GM13977 (cell line): ENCODE measurements around the gene KDM1A.

Experiments used
- DNase-seq: peaks from one replicate; pipeline ENCODE4 v3.0.0; 2012; ENCODE audit warnings: low spot score
- CTCF ChIP-seq: IDR thresholded peaks from 2 replicates; pipeline ENCODE4 v1.5.1; 2012; ENCODE audit warnings: mild to moderate bottlenecking, control low read depth; ENCODE audit not compliant: insufficient read depth; ENCODE audit errors: extremely low read depth, missing control alignments
- in situ Hi-C: fragments of 300-500 bp; cut with MboI; formaldehyde crosslinking; loops from one replicate; pipeline ENCODE4 v1.12.0; 2022; ENCODE audit warnings: low sequenced_read_pairs, low pct_unique_long_range_greater_than_20kb, mixed read lengths, inconsistent platforms; ENCODE audit not compliant: unreplicated experiment

The KDM1A gene

GRCh38 chr1:23123528-23123927 is 104.3 kb downstream of the KDM1A start:
- in situ Hi-C loops = no loop called here
- DNase-seq = no peak
- TF ChIP-seq CTCF = no peak

- no peak for DNase-seq
- in situ Hi-C loops = no loop called here
- no peak for TF ChIP-seq CTCF
Observed at GRCh38 chr1:23124259-23125026, 105.2 kb downstream of the KDM1A start.

- no peak for DNase-seq
- in situ Hi-C loops = no loop called here
- no peak for TF ChIP-seq CTCF
Observed at GRCh38 chr1:23125489-23125888, 106.2 kb downstream of the KDM1A start.

GRCh38 chr1:23126200-23126599 is 106.9 kb downstream of the KDM1A start:
- DNase-seq = no peak
- in situ Hi-C loops = no loop called here
- TF ChIP-seq CTCF = no peak

- TF ChIP-seq CTCF = no peak
- in situ Hi-C loops = no loop called here
- no peak for DNase-seq
Observed at GRCh38 chr1:23126801-23127200, 107.5 kb downstream of the KDM1A start.

- in situ Hi-C loops = no loop called here
- no peak for DNase-seq
- no peak for TF ChIP-seq CTCF
Observed at GRCh38 chr1:23129846-23130245, 110.6 kb downstream of the KDM1A start.

GRCh38 chr1:23132033-23132432 is 112.8 kb downstream of the KDM1A start:
- DNase-seq = no peak
- in situ Hi-C loops = no loop called here
- TF ChIP-seq CTCF = no peak
